Sciatic nerve (tissue), 2 donors: ENCODE measurements around the gene ERG. TPM values are rescaled to one million over a fixed set of nuclear protein-coding genes. Genes with fewer than 3 reads are reported as not detected.
A peak's percentile ranks its signal among the peaks of the same experiment; 100 is the strongest.

Experiments used
- ATAC-seq: fragments of 200-7000 bp; cut with Tn5 transposase; one replicate; pipeline ENCODE4 v1.9.1; 2020; ENCODE audit warnings: mild to moderate bottlenecking, moderate library complexity
- DNase-seq: peaks from one replicate; pipeline ENCODE4 v3.0.0-alpha.2; 2020; ENCODE audit warnings: low spot score
- intact Hi-C: fragments of 100-400 bp; cut with DNase I; formaldehyde crosslinking; loops from one replicate; pipeline ENCODE4 v1.14.2; 2022
- total RNA-seq: library from RNA; stranded (reverse); fragmentation: NEBNext Ultra II Directional; extraction: Animal tissue kit (Norgen Biotek cat#: 25700); gene quantifications from one replicate; pipeline ENCODE4 v1.2.1, GENCODE V29; 2021
- donor health status: DM: no; HTN: no; CAD: no.
- donor health status: DM: no; HTN: no; CAD: no.

The ERG gene
- total RNA-seq, 1 donor from 2014 or later, result 41.6 TPM

DNA sequence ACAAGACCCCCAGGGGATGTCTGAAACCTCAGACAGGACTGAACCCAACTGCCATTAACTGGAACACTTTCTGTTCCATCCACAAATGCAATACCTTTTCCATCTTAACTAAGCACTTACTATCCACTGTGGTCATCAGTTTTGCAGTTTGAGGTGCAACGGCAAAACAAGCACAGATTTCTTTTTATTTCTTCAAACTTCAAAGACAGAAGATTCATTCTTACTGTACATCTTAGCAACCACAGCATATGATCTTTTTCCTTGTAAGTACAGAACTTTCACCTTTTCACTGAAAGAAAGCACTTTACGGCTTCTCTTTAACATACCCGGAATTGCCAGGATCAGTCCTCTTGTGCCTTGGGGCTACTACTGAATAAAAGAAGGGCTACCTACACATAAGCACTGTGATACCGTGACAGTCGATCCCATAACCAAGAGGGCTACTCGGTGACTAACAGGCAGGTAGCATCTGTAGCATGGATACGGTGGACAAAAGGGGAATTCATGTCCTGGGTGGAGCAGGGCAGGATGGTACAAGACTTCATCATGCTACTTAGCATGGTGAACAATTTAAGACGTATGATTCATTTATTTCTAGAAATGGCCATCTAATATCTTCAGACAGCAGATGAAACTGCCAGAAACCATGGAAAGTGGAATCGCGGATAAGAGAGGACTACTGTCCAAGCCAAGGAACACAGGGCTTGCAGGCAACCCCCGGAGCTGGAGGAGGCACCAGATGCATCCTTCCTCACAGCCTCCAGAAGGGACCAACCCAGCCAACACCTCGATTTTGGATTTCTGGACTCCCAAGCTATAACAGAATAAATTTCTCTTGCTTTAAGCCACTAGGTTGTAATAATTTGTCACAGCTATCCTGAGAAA is 18.4 kb downstream of the ERG start:
- DNase-seq (no peak), ATAC-seq (no peak)
- intact Hi-C loops, result no loop called here

DNA sequence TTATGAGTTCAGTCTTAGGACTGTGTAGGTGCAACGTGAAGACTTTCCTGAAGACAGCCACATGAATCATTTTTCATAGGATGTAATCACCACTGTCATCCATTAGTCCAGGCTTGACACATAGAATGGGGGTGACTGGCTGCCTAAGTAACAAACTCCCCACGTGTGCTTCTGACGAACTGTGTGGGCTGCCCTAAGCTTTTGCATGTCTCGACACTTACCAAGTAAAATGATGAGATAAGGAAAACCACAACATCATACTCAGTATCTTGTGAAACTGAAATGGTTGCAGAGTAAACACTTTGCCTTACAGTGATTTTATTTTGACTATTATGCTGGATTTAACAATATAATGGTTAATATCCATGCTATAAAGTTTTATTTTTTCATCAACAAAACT is 19.5 kb downstream of the ERG start:
- ATAC-seq (no peak), DNase-seq (no peak)
- intact Hi-C loops, result no loop called here

DNA sequence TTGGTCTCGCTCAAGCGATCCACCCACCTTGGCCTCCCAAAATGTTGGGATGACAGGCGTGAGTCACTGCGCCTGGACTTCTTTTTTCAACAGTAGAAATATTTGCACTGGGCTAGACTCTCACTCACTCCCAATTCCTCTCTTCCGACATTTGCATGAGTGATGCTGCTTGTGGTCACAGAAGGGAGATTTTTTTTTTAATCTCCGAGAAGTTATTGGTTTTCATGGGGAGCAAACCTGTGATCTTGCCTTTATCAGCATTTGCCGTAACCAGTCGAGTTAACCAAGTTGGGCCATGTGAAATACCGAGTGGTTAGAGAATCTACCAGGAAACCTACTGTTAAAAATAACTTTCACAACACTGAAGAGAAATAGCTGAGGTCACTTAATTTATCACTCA is 21.1 kb downstream of the ERG start:
- intact Hi-C loops, result no loop called here

DNA sequence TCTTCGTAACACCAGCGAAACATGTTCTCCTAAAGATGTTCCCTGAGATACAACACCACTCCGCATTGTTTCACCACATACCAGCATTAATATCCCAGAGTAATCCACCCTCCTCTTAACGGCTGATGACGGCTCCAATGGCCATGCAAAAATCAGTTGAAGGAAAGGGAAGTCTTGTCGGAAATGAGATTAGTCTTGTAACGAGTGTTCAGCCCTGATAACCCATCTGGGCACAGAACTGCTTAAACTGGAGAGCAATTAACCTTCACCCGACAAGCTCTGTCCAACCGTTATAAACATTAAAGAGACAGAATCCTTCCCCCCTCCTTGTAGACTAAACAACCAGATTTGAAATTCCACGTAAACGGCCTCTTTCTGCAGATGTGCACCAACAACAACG is 21.9 kb downstream of the ERG start:
- no peak for DNase-seq
- intact Hi-C loops, result loop anchor here (1.0 kb wide), 1 partner anchor 17 kb away; no protein-coding TSS in a partner anchor
- peak; percentile 55 for ATAC-seq

More for the DNA sequence above, 21.1 kb downstream of the ERG start:
- DNase-seq (no peak), ATAC-seq (no peak)

DNA sequence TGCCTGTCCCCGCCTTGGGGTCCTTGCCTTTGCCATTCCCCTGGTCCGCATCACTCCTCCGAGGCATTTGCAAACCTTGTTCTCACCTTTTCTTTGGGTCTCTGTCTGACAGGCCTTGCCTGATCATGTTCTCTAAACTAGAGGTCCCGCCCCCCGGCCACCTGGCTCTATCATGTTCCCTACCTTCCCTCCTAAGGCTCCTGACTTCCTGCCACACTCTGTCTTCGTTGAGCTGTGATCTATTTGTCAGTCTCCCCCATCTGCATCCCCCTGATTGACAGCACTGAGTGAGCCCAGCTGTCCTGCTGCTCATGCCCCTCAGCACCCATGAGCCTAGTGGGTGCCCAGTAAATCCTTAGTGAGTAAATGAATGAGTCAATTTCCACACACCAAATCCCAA is 22.8 kb downstream of the ERG start:
- ATAC-seq (no peak), DNase-seq (no peak)
- intact Hi-C loops, result no loop called here

DNA sequence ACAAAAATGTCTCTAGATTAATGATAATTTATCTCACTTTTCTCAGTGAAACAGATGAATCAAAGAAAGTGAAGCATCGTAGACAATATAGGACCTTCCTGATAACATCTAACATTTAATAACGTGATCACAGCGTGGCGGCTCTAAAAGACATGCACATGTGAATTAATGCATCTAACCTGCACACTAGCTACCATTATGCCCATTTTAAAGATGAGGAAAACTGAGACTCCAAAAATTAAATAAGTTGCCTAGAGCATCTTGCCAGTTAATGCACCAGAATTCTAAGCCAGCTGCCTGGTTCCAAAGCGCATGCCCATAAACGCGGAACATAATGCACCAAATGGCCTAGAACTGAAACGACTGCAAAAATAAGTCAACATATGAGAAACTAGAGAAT is 23.5 kb downstream of the ERG start:
- DNase-seq, result no peak
- ATAC-seq, result no peak
- intact Hi-C loops, result no loop called here

DNA sequence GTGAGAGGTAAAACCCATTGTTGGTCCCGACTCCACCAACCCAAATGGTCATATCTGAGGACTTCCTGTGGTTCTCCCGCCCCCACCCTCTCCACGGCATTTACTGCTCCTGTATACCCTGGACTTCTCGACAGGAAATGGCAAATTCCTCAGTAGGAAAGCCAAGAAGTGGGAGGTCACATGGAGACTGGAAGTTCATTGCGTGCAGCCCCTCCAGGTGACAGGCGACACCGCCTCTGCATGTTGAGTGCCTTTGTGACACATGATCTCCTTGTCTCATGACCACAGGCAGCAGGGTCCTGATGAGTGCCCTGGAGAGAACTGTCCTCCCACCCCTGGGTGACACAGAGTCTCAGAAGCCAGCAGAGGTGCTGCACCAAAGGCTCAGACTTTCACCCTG is 24.2 kb downstream of the ERG start:
- intact Hi-C loops, result no loop called here
- no peak for ATAC-seq
- DNase-seq, result no peak

DNA sequence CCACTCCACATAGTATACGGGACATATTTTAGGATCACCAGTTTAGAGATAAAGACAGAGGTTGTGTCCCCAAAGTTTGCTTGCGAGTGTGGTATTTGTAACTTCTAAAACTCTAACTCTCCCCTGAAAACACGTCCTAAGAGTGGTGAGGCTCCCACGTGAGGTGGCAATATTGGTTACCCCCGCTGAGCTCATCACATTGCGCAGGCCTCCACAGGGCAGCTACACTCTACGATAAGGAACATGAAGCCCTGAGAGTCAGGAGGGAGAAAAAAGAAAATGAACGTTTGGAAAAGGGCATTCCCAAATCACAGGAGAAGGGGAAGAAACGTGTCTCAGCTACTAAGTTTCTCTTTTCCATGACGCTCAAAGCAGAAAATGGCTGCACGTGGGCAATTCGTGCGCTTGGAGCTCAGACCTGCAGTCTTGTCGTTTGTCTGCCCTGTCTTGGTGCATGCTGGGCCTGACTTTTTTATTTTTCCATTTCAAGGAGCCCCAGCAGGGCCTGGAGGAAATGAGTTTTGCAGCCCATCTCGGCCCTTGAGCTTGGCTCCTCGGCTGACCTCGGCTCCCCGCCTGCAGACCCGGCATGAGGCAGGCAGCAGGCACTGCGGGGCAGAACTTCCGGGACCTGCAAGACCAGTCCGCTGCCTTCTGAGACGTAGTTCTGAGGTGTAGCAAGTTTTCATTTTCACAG is 25.7 kb downstream of the ERG start:
- no peak for ATAC-seq
- intact Hi-C loops, result no loop called here
- no peak for DNase-seq

DNA sequence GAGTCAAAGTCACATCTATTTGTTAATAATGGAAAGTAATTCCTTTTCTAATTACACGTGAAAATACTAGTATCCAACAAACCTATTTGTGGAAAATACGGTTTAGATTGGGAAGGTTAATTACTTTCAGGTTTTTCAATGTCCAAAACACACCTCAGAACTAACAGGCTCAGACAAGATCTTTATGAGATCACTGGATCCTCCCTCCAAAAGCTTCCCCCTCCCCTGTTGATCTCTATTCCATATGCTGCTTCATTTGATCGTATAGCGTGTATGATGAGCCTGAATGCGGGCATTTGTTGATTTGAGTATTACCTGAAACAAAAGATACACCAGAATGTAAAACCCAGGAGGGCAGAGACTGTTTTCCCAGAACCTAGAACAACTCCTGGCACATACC is 26.5 kb downstream of the ERG start:
- ATAC-seq, result no peak
- no peak for DNase-seq
- intact Hi-C loops, result no loop called here

DNA sequence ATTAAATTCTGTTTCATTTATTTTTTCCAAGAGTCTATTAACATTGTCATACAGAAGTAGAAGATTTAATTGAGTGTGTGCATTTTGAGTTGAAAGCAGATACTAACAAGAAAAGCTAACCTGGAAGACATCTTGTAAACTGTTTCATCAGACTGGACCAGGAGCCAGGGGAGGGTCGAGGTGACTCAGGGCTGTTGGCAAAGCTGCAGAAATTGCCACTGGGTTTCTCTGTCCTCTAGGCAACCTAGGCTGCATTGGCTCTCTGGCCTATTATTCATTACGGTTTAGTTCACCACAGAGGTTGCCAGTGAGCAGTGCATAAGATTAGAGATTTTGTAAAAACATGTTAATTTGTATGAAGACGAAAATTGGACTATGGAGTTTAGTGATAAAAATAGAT is 27.5 kb downstream of the ERG start:
- DNase-seq (no peak), ATAC-seq (no peak)
- intact Hi-C loops, result no loop called here

DNA sequence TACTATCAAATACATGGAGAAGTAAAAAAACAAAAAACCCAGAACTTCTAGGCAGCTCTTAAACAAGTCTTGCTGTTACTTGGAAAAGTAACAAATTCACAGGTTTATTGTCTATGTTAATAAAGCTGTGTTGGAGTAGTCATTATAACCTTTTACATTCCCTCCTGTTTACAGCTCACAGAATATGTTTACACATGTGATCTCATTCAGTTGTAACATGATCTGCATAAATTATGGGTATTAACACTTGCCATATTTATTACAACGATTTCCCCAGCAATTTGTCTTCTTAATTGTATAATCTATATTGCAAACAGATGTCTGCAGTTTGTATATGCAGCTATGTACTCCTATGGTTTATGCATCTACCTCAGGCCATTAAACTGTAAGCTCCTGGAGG is 28.6 kb downstream of the ERG start:
- ATAC-seq, result no peak
- no peak for DNase-seq
- intact Hi-C loops, result no loop called here

DNA sequence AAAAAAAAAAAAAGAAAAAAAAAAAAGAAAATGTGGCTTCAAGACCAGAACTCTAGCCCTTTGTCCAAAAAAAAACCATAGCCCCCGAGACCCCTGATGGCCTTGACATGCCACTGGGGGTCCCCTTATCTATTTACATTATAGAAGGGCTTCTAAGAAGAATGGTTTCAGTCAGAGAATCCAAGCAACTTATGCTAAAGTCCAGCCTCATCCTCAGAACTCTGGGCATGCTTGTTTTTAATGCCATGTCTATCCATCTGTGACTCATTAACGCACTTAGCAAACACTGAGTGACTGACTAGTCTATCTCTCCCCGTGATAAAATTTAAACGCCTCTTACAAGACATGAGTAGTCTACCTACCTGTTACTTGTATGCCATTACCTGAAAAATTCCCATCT is 29.3 kb downstream of the ERG start:
- no peak for DNase-seq
- intact Hi-C loops, result no loop called here
- no peak for ATAC-seq

DNA sequence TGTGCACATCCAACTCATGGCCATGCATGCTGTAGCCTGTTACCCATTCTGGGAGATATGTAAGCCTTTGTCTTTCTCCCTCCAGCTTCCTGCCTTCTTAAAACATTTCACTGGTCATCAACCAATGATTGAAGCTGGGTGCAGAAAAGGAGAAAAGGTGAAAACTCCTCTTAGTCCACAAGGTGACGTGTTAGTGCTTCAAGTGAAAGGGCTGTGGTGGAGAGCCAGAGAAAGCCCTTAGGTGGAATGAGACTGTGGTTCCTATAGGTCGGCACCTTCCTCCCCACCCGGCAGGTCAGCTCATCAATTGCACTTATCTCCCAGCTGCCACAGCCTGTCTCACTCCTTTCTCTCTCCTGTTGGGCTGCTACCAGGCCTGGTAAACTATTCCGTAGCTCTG is 30.4 kb downstream of the ERG start:
- no peak for ATAC-seq

DNA sequence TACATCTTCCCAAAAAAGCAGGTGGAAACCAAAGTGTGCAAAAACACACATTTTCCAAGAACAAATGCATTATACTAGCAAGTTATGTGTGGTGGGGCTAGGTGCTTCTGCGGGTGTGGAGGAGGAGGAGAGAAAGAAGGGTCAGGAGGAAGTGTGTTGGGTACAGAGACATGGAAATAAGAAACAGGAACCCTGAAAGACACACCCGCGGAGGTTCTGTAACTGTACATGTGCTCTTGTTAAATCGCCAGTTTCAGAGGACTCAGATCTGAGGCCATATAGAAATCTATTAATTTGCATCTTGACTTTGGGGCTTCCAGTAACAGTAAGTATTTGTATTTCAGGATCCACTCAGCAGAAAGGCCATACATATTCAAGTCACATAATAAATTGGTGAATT is 30.9 kb downstream of the ERG start:
- ATAC-seq (no peak), DNase-seq (no peak)
- intact Hi-C loops, result no loop called here

More for the DNA sequence above, 30.4 kb downstream of the ERG start:
- no peak for DNase-seq
- intact Hi-C loops, result no loop called here

DNA sequence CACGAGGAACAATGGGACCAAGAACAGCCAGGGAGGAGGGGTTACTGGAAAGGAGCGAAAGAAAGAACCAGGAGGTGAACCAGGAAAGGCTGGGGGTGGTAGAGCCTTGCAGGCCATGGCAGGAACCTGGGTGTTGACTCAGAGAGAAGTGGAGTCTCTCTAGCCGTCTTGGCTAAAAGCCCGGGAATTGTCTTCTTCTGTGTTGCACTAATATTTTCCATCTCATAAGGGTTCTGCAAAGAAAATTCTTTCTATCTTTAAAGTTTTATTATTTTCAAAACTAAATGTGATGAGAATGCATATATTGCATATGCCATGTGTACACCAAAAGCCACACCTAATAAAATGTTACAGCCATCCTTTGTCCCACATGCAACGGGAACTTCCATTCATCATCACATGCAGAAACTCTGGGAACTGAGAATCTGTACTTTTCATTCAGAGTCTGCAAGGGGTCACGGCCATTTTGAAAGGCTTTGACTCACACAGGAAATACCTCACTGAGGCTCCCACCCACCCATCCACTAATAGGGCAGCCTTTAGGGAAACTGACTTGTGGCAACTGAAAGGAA is 38.0 kb downstream of the ERG start:
- intact Hi-C loops, result no loop called here
- no peak for DNase-seq
- peak; percentile 31 for ATAC-seq

DNA sequence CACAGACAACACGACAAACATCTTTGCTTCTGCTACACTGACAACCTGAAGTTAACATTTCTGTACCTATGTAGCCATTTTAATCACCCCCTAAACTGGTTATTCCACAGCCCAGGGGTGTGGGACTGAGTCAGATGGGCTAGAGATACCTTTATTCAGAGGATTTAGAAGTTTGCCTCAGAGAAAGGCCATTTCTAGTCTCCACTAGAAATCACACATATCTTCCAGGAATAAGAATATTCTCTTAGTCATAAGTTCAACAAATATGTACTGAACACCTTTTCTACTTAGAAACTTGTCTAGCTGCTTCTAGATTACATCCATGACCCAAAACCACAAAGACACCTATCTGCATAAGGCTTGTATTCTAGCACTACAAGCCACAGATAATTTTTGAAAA is 38.8 kb downstream of the ERG start:
- DNase-seq (no peak), ATAC-seq (no peak)
- intact Hi-C loops, result loop anchor here (1.0 kb wide), 1 partner anchor 17 kb away; no protein-coding TSS in a partner anchor

DNA sequence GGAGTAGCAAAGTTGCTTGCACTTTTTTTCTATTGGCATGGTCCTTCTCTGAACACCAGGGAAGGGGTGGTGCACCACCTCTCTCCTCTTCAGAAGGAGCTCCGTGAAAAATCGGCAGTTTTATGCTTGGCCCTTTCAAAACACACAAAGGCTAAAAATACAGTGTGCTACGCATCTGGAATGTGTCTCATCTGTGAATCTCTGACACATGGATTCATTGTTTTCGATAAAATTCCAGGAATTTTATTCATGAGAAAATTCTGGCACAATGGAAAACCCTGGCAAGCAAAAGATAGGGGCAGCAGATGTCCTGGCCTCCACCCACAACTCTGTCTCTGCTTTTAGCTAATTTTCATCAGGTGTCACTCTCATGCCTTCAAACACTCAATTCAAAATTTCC is 42.9 kb downstream of the ERG start:
- DNase-seq (no peak), ATAC-seq (no peak)
- intact Hi-C loops, result no loop called here

DNA sequence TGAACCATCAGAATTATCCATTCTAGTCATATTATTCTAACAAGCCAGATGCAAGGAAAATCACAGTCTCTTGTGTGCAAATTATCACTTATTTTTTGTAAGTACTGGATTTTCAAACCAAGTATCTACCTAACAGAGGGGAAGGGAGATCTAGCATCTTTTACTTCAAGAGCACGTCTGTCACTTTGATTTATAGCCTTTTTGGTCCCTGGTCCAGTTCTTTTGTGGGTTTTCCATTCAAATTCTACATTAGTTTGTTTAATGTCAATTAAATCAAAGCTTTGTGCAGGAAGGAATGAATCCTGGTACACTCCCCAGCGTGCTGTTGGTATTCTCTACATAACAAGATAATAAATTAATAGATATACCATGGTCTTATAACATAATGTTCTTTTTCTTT is 43.6 kb downstream of the ERG start:
- intact Hi-C loops, result no loop called here
- ATAC-seq (no peak), DNase-seq (no peak)

DNA sequence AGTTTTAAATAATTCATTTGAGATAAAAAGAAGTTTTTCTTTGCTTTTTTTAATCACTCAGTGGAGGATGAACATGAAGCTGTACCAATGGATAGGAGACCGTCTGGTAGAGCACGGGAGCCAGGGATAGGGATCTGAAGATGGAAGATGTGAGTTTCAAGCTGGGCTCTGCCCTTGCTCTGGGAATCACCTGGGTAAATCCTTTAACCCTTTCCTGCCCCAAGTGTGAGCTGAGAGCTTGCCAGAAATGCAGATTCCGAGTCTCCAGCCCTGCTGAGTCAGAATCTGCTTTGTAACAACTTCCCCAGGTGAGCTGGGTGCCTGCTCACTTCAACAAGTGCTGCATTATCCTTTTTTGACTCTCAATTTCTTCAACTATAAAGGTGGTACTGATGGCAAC is 44.1 kb downstream of the ERG start:
- intact Hi-C loops, result no loop called here
- DNase-seq, result no peak
- no peak for ATAC-seq

DNA sequence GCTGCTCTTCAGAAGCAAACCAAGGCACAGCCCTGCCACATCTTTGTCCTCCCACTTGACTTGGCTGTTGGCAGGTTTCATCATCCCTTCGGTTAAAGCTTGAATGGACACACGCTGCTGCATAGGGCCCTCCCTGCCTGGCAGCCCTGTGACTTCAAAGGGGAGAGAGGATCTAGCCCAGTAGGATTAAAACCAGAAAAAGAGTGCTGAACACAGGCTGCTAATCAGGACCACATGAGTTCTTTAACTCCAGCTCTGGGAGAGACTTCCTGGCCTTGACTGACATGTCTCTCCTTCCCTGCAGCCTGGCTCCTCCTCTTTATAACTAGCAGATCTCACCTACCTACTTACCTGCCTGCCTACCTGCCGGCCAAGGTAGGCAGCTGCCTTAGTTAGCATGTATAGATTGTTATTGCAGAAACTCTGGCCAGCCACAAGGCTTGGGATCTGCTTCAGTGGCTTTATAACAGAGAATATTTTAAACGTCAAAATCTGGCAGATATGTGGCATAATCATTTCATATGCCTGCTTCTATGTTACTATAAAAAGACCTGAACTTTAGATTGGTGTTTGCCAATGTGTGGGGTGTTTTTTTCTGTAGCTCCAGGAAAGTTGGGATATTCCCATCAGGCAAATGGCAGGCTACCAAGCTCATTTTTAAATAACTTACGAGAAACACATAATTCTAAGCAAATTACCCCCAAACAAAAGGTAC is 49.4 kb downstream of the ERG start:
- DNase-seq, result no peak
- intact Hi-C loops, result no loop called here
- ATAC-seq, result no peak
